CD4-positive, CD25-positive, alpha-beta regulatory T cell (primary cell): ENCODE data around the gene CAPZA1. TPM values are rescaled to one million over a fixed set of nuclear protein-coding genes. Genes with fewer than 3 reads are reported as not detected.

Experiments used
- ATAC-seq, 2 donors: fragments of 150-1000 bp; cut with Tn5 transposase; one replicate each; pipeline ENCODE4 v1.10.0; 2021; ENCODE audit warnings: low read depth in 2 of 2, moderate number of reproducible peaks in 2 of 2, moderate library complexity in 1 of 2
- DNase-seq, 3 donors: peaks; one replicate each; pipeline versions ENCODE4 v3.0.0 to v3.0.0-alpha.2; 2012 to 2022; ENCODE audit warnings: mixed read lengths in 1 of 3
- H3K27ac ChIP-seq: one replicate; pipeline ENCODE4 v1.7.0; 2013; ENCODE audit warnings: mild to moderate bottlenecking, low read length; ENCODE audit not compliant: insufficient read depth, poor library complexity, severe bottlenecking
- H3K27me3 ChIP-seq: one replicate; pipeline ENCODE4 v1.7.0; 2013; ENCODE audit warnings: low read length; ENCODE audit not compliant: control insufficient read depth, insufficient read depth
- H3K36me3 ChIP-seq: one replicate; pipeline ENCODE4 v1.7.0; 2013; ENCODE audit warnings: mild to moderate bottlenecking, low read length, moderate library complexity; ENCODE audit not compliant: control insufficient read depth, insufficient read depth
- H3K4me1 ChIP-seq: 2 replicates; pipeline ENCODE4 v1.7.0; 2013; ENCODE audit warnings: mild to moderate bottlenecking, low read length; ENCODE audit not compliant: insufficient read depth, control insufficient read depth, poor library complexity, severe bottlenecking
- H3K4me3 ChIP-seq: one replicate; pipeline ENCODE4 v1.7.0; 2013; ENCODE audit warnings: low read depth, mild to moderate bottlenecking, low read length, moderate library complexity
- H3K9me3 ChIP-seq, 2 experiments: 1 replicate in 1 of 2; 2 replicates in 1 of 2; pipeline ENCODE4 v1.7.0; 2013; ENCODE audit warnings: low read length in 2 of 2, mild to moderate bottlenecking in 1 of 2, moderate library complexity in 1 of 2; ENCODE audit not compliant: control insufficient read depth in 2 of 2
- H3K27ac Mint-ChIP-seq, 3 donors: one replicate each; pipeline ENCODE4 v1.8.0; 2020 to 2022; ENCODE audit warnings: mild to moderate bottlenecking in 3 of 3, mixed read lengths in 3 of 3, moderate library complexity in 2 of 3
- H3K27me3 Mint-ChIP-seq: one replicate; pipeline ENCODE4 v1.8.0; 2022; ENCODE audit warnings: mild to moderate bottlenecking, mixed read lengths
- H3K36me3 Mint-ChIP-seq: one replicate; pipeline ENCODE4 v1.8.0; 2020; ENCODE audit warnings: mixed read lengths
- H3K4me1 Mint-ChIP-seq, 4 donors: one replicate each; pipeline ENCODE4 v1.8.0; 2020 to 2022; ENCODE audit warnings: mixed read lengths in 4 of 4, mild to moderate bottlenecking in 1 of 4
- H3K4me3 Mint-ChIP-seq, 4 donors: one replicate each; pipeline ENCODE4 v1.8.0; 2020 to 2022; ENCODE audit warnings: mild to moderate bottlenecking in 4 of 4, mixed read lengths in 4 of 4, moderate library complexity in 3 of 4
- H3K9me3 Mint-ChIP-seq, 7 donors: one replicate each; pipeline ENCODE4 v1.8.0; 2020 to 2022; ENCODE audit warnings: mixed read lengths in 7 of 7, mild to moderate bottlenecking in 3 of 7, moderate library complexity in 2 of 7
- polyA plus RNA-seq, 4 donors: library from polyadenylated mRNA; unstranded; fragments of 300-500 nt; fragmentation: Illumina TruSeq; gene quantifications; one replicate each; pipeline ENCODE4 v1.2.3, GENCODE V29; 2021
- total RNA-seq: library from RNA; stranded (reverse); gene quantifications from one replicate; pipeline ENCODE4 v1.2.3, GENCODE V29; 2022

Gene CAPZA1
- total and polyA plus RNA-seq, 5 donors from 2014 or later = 244 to 281 (median 255) TPM

DNA sequence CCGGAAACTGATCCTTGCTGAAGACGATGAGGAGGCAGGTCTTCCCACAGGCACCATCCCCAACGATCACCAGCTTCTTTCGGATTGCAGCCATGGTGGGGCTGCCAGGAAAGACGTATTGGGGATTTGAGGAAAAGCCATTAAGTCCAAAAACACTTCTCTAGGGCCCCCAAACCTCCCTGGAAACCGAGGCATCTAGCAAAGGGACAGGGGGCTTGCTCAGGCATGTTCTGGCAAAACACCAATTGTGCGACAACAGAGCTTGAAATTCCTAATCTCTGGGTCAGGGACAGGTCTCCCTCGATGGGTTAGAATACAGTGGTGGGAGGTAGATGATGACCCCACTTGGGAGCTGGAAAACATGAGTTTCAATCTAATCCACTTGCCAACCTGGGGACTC lies 84.1 kb downstream of the CAPZA1 start:
- peaks cover 12 to 61% (median 41%) of the 10 kb centered on the region in 4 donors for H3K4me1 Mint-ChIP-seq
- peaks cover 48% of the 10 kb centered on the region for H3K4me1 ChIP-seq
- H3K27me3 ChIP-seq = no peaks in the 10 kb centered on the region
- H3K9me3 ChIP-seq = no peaks in the 10 kb centered on the region
- H3K4me3 Mint-ChIP-seq = no peak overlapping the region
- peaks cover 13% of the 10 kb centered on the region for H3K36me3 Mint-ChIP-seq
- H3K9me3 Mint-ChIP-seq = no peaks in the 10 kb centered on the region
- no peak overlapping the region for H3K4me3 ChIP-seq
- no peak for ATAC-seq
- peaks cover 7% of the 10 kb centered on the region for H3K27me3 Mint-ChIP-seq
- H3K27ac ChIP-seq = no peak overlapping the region
- no peak for DNase-seq
- H3K27ac Mint-ChIP-seq = peak overlapping the region; percentile 60 to 87 (median 65)
- H3K36me3 ChIP-seq = peaks cover 16% of the 10 kb centered on the region

DNA sequence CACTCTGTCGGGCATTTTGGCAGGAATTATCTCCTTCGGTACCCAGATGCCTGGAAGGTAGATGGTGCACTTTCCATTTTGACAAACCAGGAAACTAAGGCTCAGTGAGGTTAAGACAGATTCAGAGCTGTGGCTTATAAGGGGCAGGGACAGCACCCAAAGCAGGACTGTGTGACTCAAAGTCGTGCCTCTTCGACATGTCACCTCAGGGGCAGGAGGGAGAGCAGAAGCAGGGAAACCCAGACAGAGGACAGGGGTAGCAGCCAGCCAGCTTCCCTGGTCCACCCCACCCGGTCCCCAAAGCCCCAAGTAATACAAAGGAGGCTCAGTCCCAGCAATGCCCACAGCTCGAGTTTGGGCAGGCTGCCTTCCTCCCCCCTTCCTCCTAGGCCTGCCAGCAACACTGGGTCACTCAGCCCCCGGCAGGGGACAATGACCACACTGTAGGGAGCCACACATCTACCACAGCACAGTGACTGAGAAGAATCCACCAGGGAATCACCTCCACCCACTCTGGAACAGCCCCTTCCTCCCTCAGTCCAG lies 84.8 kb downstream of the CAPZA1 start:
- no peak for DNase-seq

DNA sequence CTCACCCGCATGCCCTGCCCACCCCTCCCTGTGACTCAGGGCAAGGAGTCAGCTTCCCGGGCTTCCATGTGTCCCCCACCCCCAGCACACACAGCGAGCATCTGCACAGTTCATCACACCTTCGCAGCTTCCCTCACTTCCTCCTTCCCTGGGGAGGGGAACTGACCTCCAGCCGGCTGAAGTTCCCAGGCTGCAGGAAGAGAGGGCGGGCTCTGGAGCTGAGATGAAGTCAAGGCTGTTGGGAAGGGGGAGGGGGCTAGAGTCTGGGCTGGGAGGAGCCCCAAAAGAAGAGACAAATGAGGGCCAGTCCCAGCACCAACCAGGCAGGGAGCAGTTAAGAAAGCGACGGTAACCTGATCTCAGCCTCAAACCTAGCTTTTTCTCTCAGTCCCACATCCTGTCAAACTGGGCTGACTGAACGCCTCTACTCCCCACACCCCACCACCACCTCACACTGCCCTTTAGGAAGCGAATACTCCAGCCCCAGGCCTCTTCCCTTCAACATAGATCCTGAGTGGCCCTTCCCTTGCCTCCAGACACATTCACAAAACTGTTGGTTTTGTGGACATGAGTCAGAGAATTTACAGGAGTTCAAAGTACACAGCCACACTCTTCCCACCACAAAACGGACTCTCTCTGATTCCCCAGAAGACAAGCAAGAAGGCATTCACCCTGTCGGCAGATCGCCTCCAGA lies 85.4 kb downstream of the CAPZA1 start:
- DNase-seq (peak; percentile 34 to 81 (median 48)), ATAC-seq (peak; percentile 63 to 66)
- Histone ChIP-seq H3K36me3 (peaks cover 8% of the 10 kb centered on the region), H3K9me3 (no peaks in the 10 kb centered on the region), H3K27me3 (no peaks in the 10 kb centered on the region), H3K27ac (peak overlapping the region; percentile 39), H3K4me1 (peaks cover 48% of the 10 kb centered on the region), H3K4me3 (peak overlapping the region; percentile 61)
- Mint-ChIP-seq H3K36me3 (no peaks in the 10 kb centered on the region), H3K9me3 (peaks cover 0 to 2% (median 0%) of the 10 kb centered on the region in 7 donors), H3K27me3 (peaks cover 14% of the 10 kb centered on the region), H3K4me1 (peaks cover 12 to 55% (median 35%) of the 10 kb centered on the region in 4 donors), H3K27ac (peak overlapping the region; percentile 75 to 90 (median 87)), H3K4me3 (peak overlapping the region; percentile 74 to 91 (median 82))

More for the DNA sequence above, 84.8 kb downstream of the CAPZA1 start:
- no peaks in the 10 kb centered on the region for H3K27me3 ChIP-seq
- no peaks in the 10 kb centered on the region for H3K9me3 Mint-ChIP-seq
- no peak for ATAC-seq
- peaks cover 6% of the 10 kb centered on the region for H3K36me3 Mint-ChIP-seq
- peaks cover 13% of the 10 kb centered on the region for H3K36me3 ChIP-seq
- peak overlapping the region; percentile 79 to 91 (median 83) for H3K4me3 Mint-ChIP-seq
- no peaks in the 10 kb centered on the region for H3K9me3 ChIP-seq
- peaks cover 12 to 58% (median 36%) of the 10 kb centered on the region in 4 donors for H3K4me1 Mint-ChIP-seq
- peaks cover 9% of the 10 kb centered on the region for H3K27me3 Mint-ChIP-seq
- H3K27ac ChIP-seq = peak overlapping the region; percentile 39
- H3K4me3 ChIP-seq = no peak overlapping the region
- peaks cover 48% of the 10 kb centered on the region for H3K4me1 ChIP-seq
- H3K27ac Mint-ChIP-seq = peak overlapping the region; percentile 75 to 87 (median 78)

DNA sequence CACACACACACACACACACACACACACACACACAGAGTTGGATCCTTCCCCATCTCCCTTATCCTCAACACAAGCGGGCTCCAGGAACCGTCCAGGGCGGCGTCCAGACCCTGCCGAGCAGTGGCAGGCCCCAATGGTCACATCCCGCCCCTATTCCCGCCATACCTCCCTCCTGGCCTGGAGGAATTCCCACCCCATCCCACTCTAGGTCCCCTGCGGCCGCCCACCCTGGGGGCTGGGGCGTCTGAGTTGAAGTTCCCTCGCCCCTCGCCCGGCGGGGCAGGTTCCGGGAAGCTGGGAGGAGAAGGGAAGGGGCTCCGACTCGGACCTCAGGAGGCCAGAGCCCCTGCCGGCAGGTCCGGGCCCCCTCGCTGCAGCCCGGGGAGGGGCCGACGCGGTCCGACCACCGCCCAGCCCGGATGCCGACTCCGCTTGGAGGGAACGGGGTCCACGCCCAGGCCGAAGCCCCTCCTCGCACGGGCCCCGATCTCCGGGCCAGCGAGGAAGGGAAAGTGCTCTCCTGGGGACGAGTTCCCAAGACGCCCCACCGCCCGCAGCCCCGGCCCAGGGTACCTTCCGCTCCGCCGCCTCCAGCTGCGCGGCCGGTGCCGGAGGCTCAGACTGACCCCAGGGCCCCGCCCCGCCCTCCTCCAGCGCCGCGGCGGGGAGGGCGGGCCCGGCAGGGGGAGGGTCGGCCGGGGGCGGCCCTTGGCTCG lies 87.0 kb downstream of the CAPZA1 start, which contains the start of gene RHOC:
Gene RHOC, minus strand, starts transcription at position 623 of the 716 bp plus-strand sequence. CDS start 3,328 bp downstream, outside the sequence.
- Mint-ChIP-seq H3K4me3 (peak within 1 kb of the TSS; percentile 82 to 94 (median 89)), H3K27ac (peak within 1 kb of the TSS in 2 of 3 donors; percentile 43 to 75), H3K36me3 (no peaks in the 10 kb centered on the region), H3K9me3 (peaks cover 0 to 2% (median 0%) of the 10 kb centered on the region in 7 donors), H3K27me3 (peaks cover 14% of the 10 kb centered on the region), H3K4me1 (peaks cover 11 to 39% (median 26%) of the 10 kb centered on the region in 4 donors)
- Histone ChIP-seq H3K4me1 (peaks cover 33% of the 10 kb centered on the region), H3K4me3 (peak within 1 kb of the TSS; percentile 7), H3K36me3 (no peaks in the 10 kb centered on the region), H3K27me3 (no peaks in the 10 kb centered on the region), H3K9me3 (no peaks in the 10 kb centered on the region), H3K27ac (no peak within 1 kb of the TSS)
- ATAC-seq (peak; percentile 30 to 36), DNase-seq (peak in 2 of 3 donors; percentile 29 to 50)

DNA sequence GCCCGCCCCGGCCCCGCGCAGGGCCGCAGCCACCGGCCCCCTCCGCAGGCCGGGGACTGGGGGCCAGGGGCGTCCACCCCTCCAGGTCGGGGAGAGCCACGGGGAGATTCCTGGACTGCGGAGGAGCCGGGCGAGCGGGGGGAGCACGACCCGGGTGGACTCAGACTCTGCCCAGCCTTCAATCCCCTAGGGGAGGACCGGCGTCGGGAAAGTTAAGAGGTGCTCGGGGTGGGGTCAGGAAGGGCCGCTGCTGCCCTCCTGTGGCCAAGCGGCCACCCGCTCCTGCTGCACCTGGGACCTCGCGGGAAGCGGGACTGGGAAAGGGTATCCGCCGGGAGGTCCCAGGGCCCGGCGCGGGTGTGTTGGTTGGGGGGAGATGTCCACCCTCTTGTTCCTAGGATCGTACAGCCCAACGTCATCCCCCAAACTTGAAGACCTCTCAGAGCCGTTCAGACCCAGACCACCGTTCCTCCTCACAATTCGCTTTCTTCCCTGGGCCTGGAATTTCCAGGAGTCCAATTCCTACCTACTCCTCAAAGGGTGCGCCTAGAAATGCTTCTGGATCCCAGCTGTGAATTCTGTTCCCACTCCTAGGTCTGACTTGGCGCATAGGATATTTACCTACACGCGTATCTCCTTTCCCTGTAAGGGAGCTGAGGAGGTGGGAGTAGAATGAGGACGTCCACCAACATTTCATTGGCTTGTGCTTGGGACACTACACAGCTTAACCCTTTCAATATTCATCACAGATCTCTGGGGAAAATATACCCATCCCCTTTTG lies 87.8 kb downstream of the CAPZA1 start:
- Histone ChIP-seq H3K4me3 (peak overlapping the region; percentile 7), H3K9me3 (no peaks in the 10 kb centered on the region), H3K36me3 (no peaks in the 10 kb centered on the region), H3K27ac (no peak overlapping the region), H3K4me1 (peaks cover 30% of the 10 kb centered on the region), H3K27me3 (no peaks in the 10 kb centered on the region)
- H3K36me3 Mint-ChIP-seq = no peaks in the 10 kb centered on the region
- peaks cover 20% of the 10 kb centered on the region for H3K27me3 Mint-ChIP-seq
- peaks cover 5 to 32% (median 21%) of the 10 kb centered on the region in 4 donors for H3K4me1 Mint-ChIP-seq
- H3K9me3 Mint-ChIP-seq = peaks cover 0 to 2% (median 0%) of the 10 kb centered on the region in 7 donors
- H3K4me3 Mint-ChIP-seq = peak overlapping the region; percentile 82 to 94 (median 89)
- peak; percentile 43 to 61 (median 51) for DNase-seq
- H3K27ac Mint-ChIP-seq = peak overlapping the region in 1 of 3 donors; percentile 75
- ATAC-seq = peak; percentile 53 to 65

DNA sequence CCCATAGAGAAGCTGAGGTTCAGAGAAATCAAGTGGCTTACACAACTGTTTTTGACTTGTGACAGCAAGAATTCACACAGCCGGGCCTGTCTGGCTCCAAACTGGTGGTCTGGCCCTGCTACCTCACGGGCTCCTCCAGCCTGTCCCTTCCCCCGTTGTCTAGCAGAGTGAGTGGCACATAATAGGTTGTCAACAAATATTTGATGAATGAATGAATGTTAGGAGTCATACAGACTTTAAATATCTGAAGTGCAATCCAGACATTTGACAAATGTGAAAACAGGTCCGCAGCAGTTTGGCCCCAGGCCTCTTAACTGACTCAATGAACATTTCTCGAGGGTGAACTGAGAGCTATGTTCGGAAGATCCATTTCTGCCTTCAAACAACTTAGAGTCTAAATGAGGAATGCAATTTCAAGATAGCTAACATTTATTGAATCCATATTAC lies 88.4 kb downstream of the CAPZA1 start:
- Mint-ChIP-seq H3K4me3 (peak overlapping the region; percentile 82 to 94 (median 89)), H3K4me1 (peaks cover 5 to 30% (median 20%) of the 10 kb centered on the region in 4 donors)

DNA sequence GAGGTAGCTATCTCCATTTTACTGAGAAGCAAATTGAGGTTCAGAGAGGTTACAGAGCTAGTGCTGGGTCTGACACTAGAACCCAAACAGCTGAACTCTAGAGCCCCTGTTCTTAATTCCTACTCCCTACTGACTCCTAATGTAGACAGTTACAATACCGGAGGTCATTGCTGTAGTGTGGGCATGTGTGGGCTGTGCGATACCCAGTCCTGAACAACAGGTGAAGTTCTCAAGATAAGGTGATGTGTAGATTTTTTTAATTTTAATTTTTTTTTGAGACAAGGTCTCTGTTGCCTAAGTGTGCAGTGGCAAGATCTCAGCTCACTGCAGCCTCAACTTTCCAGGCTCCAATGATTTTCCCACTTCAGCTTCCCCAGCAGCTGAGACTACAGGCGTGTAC lies 88.9 kb downstream of the CAPZA1 start:
- no peaks in the 10 kb centered on the region for H3K9me3 ChIP-seq
- H3K27me3 Mint-ChIP-seq = peaks cover 30% of the 10 kb centered on the region
- H3K4me3 ChIP-seq = no peak overlapping the region
- H3K4me1 ChIP-seq = peaks cover 30% of the 10 kb centered on the region
- H3K36me3 Mint-ChIP-seq = no peaks in the 10 kb centered on the region
- no peaks in the 10 kb centered on the region for H3K27me3 ChIP-seq
- H3K27ac ChIP-seq = no peak overlapping the region
- no peak for ATAC-seq
- H3K4me1 Mint-ChIP-seq = peaks cover 5 to 30% (median 20%) of the 10 kb centered on the region in 4 donors
- no peaks in the 10 kb centered on the region for H3K36me3 ChIP-seq
- peaks cover 0 to 2% (median 0%) of the 10 kb centered on the region in 7 donors for H3K9me3 Mint-ChIP-seq
- H3K4me3 Mint-ChIP-seq = peak overlapping the region; percentile 12 to 94 (median 86)
- no peak for DNase-seq
- H3K27ac Mint-ChIP-seq = no peak overlapping the region

More for the DNA sequence above, 88.4 kb downstream of the CAPZA1 start:
- Histone ChIP-seq H3K36me3 (no peaks in the 10 kb centered on the region), H3K27me3 (no peaks in the 10 kb centered on the region), H3K27ac (no peak overlapping the region), H3K9me3 (no peaks in the 10 kb centered on the region), H3K4me3 (no peak overlapping the region), H3K4me1 (peaks cover 30% of the 10 kb centered on the region)
- peak overlapping the region in 1 of 3 donors; percentile 1 for H3K27ac Mint-ChIP-seq
- peaks cover 0 to 2% (median 0%) of the 10 kb centered on the region in 7 donors for H3K9me3 Mint-ChIP-seq
- ATAC-seq = no peak
- H3K36me3 Mint-ChIP-seq = no peaks in the 10 kb centered on the region
- peaks cover 26% of the 10 kb centered on the region for H3K27me3 Mint-ChIP-seq
- DNase-seq = no peak
